PC-9 (cell line): Measurements from ENCODE around the gene ZNF497. TPM values are rescaled to one million over a fixed set of nuclear protein-coding genes. Genes with fewer than 3 reads are reported as not detected.
A peak's percentile ranks its signal among the peaks of the same experiment; 100 is the strongest.

Experiments used
- BruUV-seq: library from RNA; stranded (reverse); fragments of 400-500 nt; replicated peaks from 2 replicates; lab custom pipeline; 2021; lab: Mats Ljungman, UMichigan
- CTCF ChIA-PET: fragments of 300-600 bp; sonication (Branson Sonifier 250); formaldehyde crosslinking; loops from one replicate; lab custom pipeline; 2022; ENCODE audit warnings: antibody characterized with exemption; lab: Charles Lee
- POLR2A ChIA-PET: fragments of 300-600 bp; sonication (Branson Sonifier 250); formaldehyde crosslinking; loops from one replicate; lab custom pipeline; 2022; ENCODE audit warnings: antibody characterized with exemption; ENCODE audit not compliant: unreplicated experiment; lab: Charles Lee
- DNase-seq, 2 experiments: peaks; one replicate each; pipeline versions ENCODE4 v3.0.0 to v3.0.0-alpha.2; 2015 to 2022; ENCODE audit warnings: mixed read lengths in 1 of 2
- H2AFZ ChIP-seq: fragments of 200-600 bp; sonication (generic); 2 replicates; pipeline ENCODE4 v1.8.1; 2017; ENCODE audit warnings: antibody characterized with exemption
- H3F3A ChIP-seq: fragments of 200-600 bp; sonication (generic); 2 replicates; pipeline ENCODE4 v1.8.1; 2017; ENCODE audit warnings: antibody characterized with exemption, mild to moderate bottlenecking, low read depth; ENCODE audit not compliant: insufficient read depth
- H3K27ac ChIP-seq: fragments of 200-600 bp; sonication (generic); 2 replicates; pipeline ENCODE4 v1.6.1; 2016; ENCODE audit warnings: mixed run types
- H3K27me3 ChIP-seq: fragments of 200-600 bp; sonication (generic); 2 replicates; pipeline ENCODE4 v1.6.1; 2016; ENCODE audit warnings: low read depth, mixed run types; ENCODE audit not compliant: insufficient read depth
- H3K36me3 ChIP-seq: fragments of 200-600 bp; sonication (generic); 2 replicates; pipeline ENCODE4 v1.6.1; 2016; ENCODE audit warnings: low read depth, mixed run types
- H3K4me1 ChIP-seq: fragments of 200-600 bp; sonication (generic); replicated peaks from 2 replicates; pipeline ENCODE4 v1.6.1; 2016; ENCODE audit warnings: mixed run types; ENCODE audit not compliant: insufficient read depth
- H3K4me2 ChIP-seq: fragments of 200-600 bp; sonication (generic); 2 replicates; pipeline ENCODE4 v1.6.1; 2017; ENCODE audit warnings: mixed run types
- H3K4me3 ChIP-seq: fragments of 200-600 bp; sonication (generic); 2 replicates; pipeline ENCODE4 v1.6.1; 2016; ENCODE audit warnings: mixed run types
- H3K79me2 ChIP-seq: fragments of 200-600 bp; sonication (generic); 2 replicates; pipeline ENCODE4 v1.6.1; 2017; ENCODE audit warnings: low read depth, mixed run types
- H3K9me2 ChIP-seq: fragments of 200-600 bp; sonication (generic); 2 replicates; pipeline ENCODE4 v1.8.1; 2017; ENCODE audit warnings: mild to moderate bottlenecking; ENCODE audit not compliant: insufficient read depth
- H3K9me3 ChIP-seq: fragments of 200-600 bp; sonication (generic); 2 replicates; pipeline ENCODE4 v1.8.1; 2016; ENCODE audit warnings: low read depth; ENCODE audit not compliant: insufficient read depth
- H4K20me1 ChIP-seq: fragments of 200-600 bp; sonication (generic); 2 replicates; pipeline ENCODE4 v1.8.1; 2017; ENCODE audit not compliant: insufficient read depth
- CTCF ChIP-seq: fragments of 200-600 bp; sonication (generic); conservative IDR thresholded peaks from 2 replicates; pipeline ENCODE4 v1.6.1; 2017; ENCODE audit warnings: mixed run types, antibody characterized with exemption, mild to moderate bottlenecking, moderate library complexity
- EZH2 ChIP-seq: fragments of 200-600 bp; sonication (generic); IDR thresholded peaks from 2 replicates; pipeline ENCODE4 v1.8.0; 2017; ENCODE audit warnings: antibody characterized with exemption, low read depth
- intact Hi-C: fragments of 100-400 bp; cut with micrococcal nuclease; formaldehyde crosslinking; loops from one replicate; pipeline ENCODE4 v1.10.0; 2022; ENCODE audit not compliant: unreplicated experiment
- total RNA-seq: library from RNA; stranded (reverse); gene quantifications from 2 replicates; pipeline ENCODE4 v1.2.3, GENCODE V29; 2021

Gene ZNF497
- total RNA-seq, 1 experiment from 2014 or later, result 7.2 TPM

- ChIA-PET CTCF (no interaction called here), POLR2A (interaction anchor here (0.6 to 0.7 kb wide), 6 partner anchors 14 to 1043 kb away, joined by 3 to 5 read pairs (median 4); partner anchors contain the start of genes ZNF324B and ZNF497)
- Histone ChIP-seq H3K4me2 (peak within 1 kb of the TSS; percentile 86), H3K36me3 (no peaks in the 10 kb centered on the region), H3K4me3 (peak within 1 kb of the TSS; percentile 73), H3K9me3 (no peaks in the 10 kb centered on the region), H3K79me2 (0 out of 2 replicates have a peak, but pooled peaks cover 13% of the 10 kb centered on the region), H3K27ac (peak within 1 kb of the TSS; percentile 9; the same call in 1 of the 2 replicates), H4K20me1 (no peaks in the 10 kb centered on the region), H3K9me2 (no peaks in the 10 kb centered on the region), H3K27me3 (no peaks in the 10 kb centered on the region), H2AFZ (peak within 1 kb of the TSS; percentile 90), H3F3A (peaks cover 3% of the 10 kb centered on the region; the same call in 1 of the 2 replicates), H3K4me1 (peaks cover 12% of the 10 kb centered on the region)
- TF ChIP-seq EZH2 (no peak), CTCF (no peak)
- peak; percentile 76 to 91 for DNase-seq
- intact Hi-C loops, result loop anchor here (1.0 to 5.0 kb wide), 4 partner anchors 27 to 58 kb away; partner anchors contain the start of genes ZNF324, ZNF324B, ZNF497 and ZNF837
- BruUV-seq, result no TSS peak
These were observed 45.8 kb upstream of the ZNF497 start, which contains the start of gene ZNF584 for GRCh38 chr19:58408152-58409009. Gene ZNF584, plus strand, starts transcription at chr19:58408649. Its CDS starts 499 bp downstream, at chr19:58409148.

GRCh38 chr19:58407658-58408151 lies 45.2 kb upstream of the ZNF497 start:
- intact Hi-C loops, result loop anchor here (1.0 to 5.0 kb wide), 4 partner anchors 26 to 59 kb away; partner anchors contain the start of genes ZNF324, ZNF324B, ZNF497 and ZNF837

More at GRCh38 chr19:58407658-58408151, 45.2 kb upstream of the ZNF497 start:
- Histone ChIP-seq H3K9me2 (no peaks in the 10 kb centered on the region), H2AFZ (peak overlapping the region; percentile 90), H3K4me3 (peak overlapping the region; percentile 73), H3K9me3 (no peaks in the 10 kb centered on the region), H3F3A (peaks cover 3% of the 10 kb centered on the region; the same call in 1 of the 2 replicates), H4K20me1 (no peaks in the 10 kb centered on the region), H3K27me3 (no peaks in the 10 kb centered on the region), H3K4me2 (peak overlapping the region; percentile 86), H3K79me2 (peaks cover 19% of the 10 kb centered on the region; the same call in 1 of the 2 replicates), H3K4me1 (peaks cover 12% of the 10 kb centered on the region), H3K27ac (peak overlapping the region; percentile 9; the same call in 1 of the 2 replicates), H3K36me3 (no peaks in the 10 kb centered on the region)
- TSS peak; percentile 80 for BruUV-seq
- POLR2A ChIA-PET, result interaction anchor here (0.6 kb wide), 1 partner anchor 69 kb away, joined by 3 read pairs; no protein-coding TSS in a partner anchor
- TF ChIP-seq EZH2, result no peak
- no peak for TF ChIP-seq CTCF
- DNase-seq, result no peak
- CTCF ChIA-PET, result no interaction called here
